A172 (cell line): ENCODE measurements around the gene TJAP1. TPM values are rescaled to one million over a fixed set of nuclear protein-coding genes. Genes with fewer than 3 reads are reported as not detected.
"Not testable (repeated sequence)": the region's sequence is repeated elsewhere in the genome, so short reads cannot be mapped to it uniquely, and the experiment has no call there.

Experiments used
- DNase-seq: peaks from one replicate; pipeline ENCODE4 v3.0.0-alpha.2; 2015; ENCODE audit warnings: low spot score
- total RNA-seq: library from RNA; depleted of rRNA; stranded (reverse); fragments of >200 nt; shearing (Covaris generic); gene quantifications from 2 replicates; pipeline ENCODE4 v1.2.3, GENCODE V29; 2014; rRNA removed

Gene TJAP1
- total RNA-seq, 1 experiment from 2014 or later = 14.3 TPM

DNA sequence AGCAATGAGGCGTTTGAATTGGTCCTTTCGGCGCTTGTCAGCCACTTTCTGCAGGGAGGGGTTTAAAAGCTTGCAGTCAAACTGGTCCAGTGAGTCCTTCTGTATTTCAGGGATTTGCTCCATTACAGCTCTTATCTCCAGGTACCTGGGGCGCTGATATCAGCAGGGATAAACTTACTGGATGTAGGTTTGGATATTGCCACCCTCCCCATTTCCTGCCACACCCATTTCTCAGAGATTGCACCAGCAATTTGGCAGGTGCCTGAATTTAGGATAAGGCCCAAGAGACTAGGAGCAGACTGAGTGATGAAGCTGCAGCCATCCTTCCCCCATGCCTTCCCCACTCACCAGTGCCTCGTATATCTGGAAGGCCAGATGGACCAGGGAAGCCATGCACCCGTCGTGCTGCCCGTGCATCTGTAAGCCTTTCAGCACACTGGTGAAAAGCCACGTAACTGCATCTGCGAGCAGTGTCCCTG is 47.2 kb downstream of the TJAP1 start:
- no peak for DNase-seq

DNA sequence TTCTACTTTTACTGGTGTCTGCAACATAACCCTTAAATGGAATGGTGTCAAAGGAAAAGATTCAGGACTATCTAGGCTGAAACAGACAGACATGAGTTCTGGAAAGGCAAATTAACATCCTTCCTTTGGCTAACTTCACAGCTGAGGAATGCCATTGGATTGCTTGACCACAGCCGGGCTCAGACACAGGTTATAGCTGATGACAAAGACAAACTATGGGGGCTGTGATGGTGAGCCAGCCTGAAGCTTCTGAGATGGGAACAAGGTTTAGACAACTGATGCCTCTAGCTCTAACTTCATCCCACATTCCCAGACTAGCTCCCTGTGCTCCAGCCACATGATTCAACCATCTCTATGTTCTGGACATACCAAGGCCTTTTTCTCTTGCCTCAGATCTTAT is 54.8 kb downstream of the TJAP1 start:
- no peak for DNase-seq

DNA sequence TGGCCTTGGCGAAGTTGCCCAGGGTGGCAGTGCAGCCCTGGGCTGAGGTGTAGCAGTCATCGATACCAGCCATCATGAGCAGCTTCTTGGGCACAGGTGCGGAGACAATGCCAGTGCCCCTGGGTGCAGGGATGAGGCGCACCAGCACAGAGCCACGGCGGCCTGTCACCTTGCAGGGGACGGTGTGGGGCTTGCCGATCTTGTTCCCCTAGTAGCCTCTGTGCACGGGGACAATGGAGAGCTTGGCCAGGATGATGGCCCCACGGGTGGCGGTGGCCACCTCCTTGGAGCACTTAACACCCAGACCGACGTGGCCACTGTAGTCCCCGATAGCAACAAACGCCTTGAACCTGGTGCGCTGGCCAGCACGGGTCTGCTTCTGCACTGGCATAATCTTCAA is 61.6 kb downstream of the TJAP1 start:
- not testable (repeated sequence) for DNase-seq

DNA sequence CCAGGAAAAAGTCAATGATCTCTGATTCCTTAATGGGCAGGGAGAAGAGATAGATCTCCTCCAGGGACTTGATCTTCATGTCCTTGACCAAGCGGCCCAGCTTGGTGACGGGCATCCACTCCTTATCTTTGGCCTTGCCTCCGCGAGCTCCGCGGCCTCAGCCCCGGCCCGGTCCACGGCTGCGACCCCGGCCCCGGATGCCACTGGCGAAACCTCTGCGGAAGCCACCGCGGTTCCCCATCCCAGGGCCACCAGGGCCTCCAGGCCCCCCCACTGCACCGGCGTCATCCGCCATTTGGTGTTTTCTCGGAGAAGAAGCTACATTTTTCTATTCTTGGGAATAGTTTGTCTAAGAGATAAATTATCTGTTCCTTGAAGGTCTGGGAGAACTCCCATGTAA is 62.0 kb downstream of the TJAP1 start:
- not testable (repeated sequence) for DNase-seq

DNA sequence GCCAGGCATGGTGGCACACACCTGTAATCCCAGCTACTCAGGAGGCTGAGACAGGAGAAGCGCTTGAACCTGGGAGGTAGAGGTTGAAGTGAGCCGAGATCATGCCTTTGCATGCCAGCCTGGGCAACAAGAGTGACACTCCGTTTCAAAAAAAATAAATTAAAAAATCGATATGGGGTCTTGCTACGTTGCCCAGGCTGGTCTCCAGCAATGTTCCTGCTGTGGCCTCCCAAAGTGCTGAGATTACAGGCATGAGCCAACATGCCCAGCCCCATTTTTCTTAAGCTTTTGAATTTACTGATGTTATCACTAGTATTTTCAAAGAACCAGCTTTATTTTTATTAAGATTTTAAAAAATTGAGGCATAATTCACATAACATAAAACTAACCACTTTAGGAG is 63.1 kb downstream of the TJAP1 start:
- DNase-seq = no peak

DNA sequence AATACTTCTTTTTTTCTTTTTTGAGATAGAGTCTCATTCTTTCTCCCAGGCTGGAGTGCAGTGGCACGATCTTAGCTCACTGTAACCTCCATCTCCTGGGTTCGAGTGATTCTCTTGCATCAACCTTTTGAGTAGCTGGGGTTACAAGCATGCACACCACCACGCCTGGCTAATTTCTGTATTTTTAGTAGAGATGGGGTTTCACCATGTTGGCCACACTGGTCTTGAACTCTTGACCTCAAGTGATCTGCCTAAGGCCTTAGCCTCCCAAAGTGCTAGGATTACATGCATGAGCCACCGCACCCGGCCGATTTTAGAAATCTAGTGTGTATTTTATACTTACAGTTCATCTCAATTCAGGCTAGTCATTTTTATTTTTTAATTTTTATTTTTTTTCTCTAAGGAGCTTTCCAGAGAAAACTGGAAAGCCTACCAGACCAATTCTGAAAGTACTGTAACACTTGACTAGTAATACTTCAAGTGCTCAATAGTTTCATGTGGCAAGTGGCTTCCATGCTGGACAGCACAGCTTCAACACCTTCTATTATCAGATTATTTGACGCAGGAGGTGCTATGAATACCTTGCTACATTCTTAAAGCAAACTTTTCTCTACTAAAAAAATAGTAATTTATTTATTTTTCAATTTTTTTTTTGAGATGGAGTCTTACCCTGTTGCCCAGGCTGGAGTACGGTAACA is 64.6 kb downstream of the TJAP1 start:
- DNase-seq = no peak

DNA sequence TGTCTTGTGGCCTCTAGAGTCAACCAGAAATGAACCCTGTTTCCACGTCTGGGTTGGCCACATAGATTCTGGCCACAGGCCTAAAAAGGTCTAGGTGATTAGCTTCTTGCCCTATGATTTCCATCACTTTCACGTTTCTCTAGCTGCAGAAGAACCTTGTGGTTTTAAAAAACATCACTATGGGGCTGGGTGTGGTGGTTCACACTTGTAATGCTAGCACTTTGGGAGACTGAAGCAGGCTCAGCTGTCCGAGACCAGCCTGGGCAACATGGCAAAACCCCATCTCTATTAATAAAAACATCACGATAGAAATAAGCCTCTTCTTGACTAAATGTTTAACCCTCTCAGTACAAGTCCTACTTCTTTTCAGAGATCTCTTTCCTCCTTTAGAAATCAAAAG is 67.1 kb downstream of the TJAP1 start:
- no peak for DNase-seq

DNA sequence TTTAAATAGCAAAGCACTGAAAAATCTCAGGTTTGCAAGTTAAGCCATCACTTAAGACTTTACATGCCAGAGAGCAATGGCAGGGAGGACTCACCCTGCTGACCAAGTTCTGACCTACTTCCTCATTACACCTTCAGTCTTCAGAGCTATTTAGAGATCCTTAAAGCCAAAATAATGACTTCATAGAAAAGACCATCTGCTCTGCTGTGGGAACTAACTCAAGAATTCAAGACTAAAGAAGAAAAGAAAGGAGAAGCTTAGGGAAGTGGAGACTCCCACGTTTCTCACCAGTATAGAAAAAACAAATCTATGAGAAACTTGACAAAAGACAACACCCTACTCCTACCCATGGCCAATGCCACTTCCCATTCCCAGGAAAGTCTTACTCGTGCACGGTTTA is 69.9 kb downstream of the TJAP1 start:
- no peak for DNase-seq

Other genes with a start within 250 kb of the TJAP1 start
- 120 and 173 TPM in 2 replicates for gene DNPH1, start 248.1 kb upstream of the TJAP1 start, total RNA-seq
- gene TTBK1, start 234.1 kb upstream of the TJAP1 start, total RNA-seq = not detected in 2 replicates
- not detected in 2 replicates for gene SLC22A7, start 179.3 kb upstream of the TJAP1 start, total RNA-seq
- gene CRIP3, start 168.7 kb upstream of the TJAP1 start, total RNA-seq = not detected in 2 replicates
- gene ZNF318, start 107.9 kb upstream of the TJAP1 start, total RNA-seq = 7.7 and 11.0 TPM in 2 replicates
- 11.1 and 13.9 TPM in 2 replicates for gene ABCC10, start 50.0 kb upstream of the TJAP1 start, total RNA-seq
- gene DLK2, start 22.0 kb upstream of the TJAP1 start, total RNA-seq = 0.81 and 3.0 TPM in 2 replicates
- gene LRRC73, start 32.8 kb downstream of the TJAP1 start, total RNA-seq = 1.2 and 2.3 TPM in 2 replicates
- gene YIPF3, start 39.4 kb downstream of the TJAP1 start, total RNA-seq = 122 and 155 TPM in 2 replicates
- 46.0 and 50.1 TPM in 2 replicates for gene POLR1C, start 39.5 kb downstream of the TJAP1 start, total RNA-seq
- 49.0 and 50.1 TPM in 2 replicates for gene XPO5, start 98.5 kb downstream of the TJAP1 start, total RNA-seq
- gene POLH, start 98.6 kb downstream of the TJAP1 start, total RNA-seq = 28.2 and 41.7 TPM in 2 replicates
- gene GTPBP2, start 151.7 kb downstream of the TJAP1 start, total RNA-seq = 25.3 and 40.4 TPM in 2 replicates
- gene MAD2L1BP, start 158.3 kb downstream of the TJAP1 start, total RNA-seq = 23.0 and 38.0 TPM in 2 replicates
- not detected in 2 replicates for gene RSPH9, start 167.5 kb downstream of the TJAP1 start, total RNA-seq
- gene MRPS18A, start 210.2 kb downstream of the TJAP1 start, total RNA-seq = 84.5 and 93.4 TPM in 2 replicates